Measurements from ENCODE around the gene RICTOR. TPM values are rescaled to one million over a fixed set of nuclear protein-coding genes. Genes with fewer than 3 reads are reported as not detected.

RICTOR gene
- total and polyA plus RNA-seq, 2 donors from 2014 or later, result 3.4 to 43.8 TPM

GRCh38 chr5:38923661-38924451 is 150.3 kb downstream of the RICTOR start:
- H3K9me3 ChIP-seq (ENCODE audit: control insufficient read depth in 2 of 3, insufficient read depth in 1 of 3, low read length in 3 of 3), result no peaks in the 10 kb centered on the region
- no peak overlapping the region for H3K4me3 ChIP-seq (ENCODE audit: low read length in 3 of 3)
- H3K27ac ChIP-seq (ENCODE audit: low read depth in 2 of 2, low read length in 2 of 2), result no peak overlapping the region
- intact Hi-C loops (cut with DNase I), result no loop called here
- H3K4me1 ChIP-seq (ENCODE audit: control insufficient read depth in 2 of 3, insufficient read depth in 2 of 3, low read depth in 1 of 3, low read length in 3 of 3), result no peaks in the 10 kb centered on the region
- DNase-seq (no peak), FAIRE-seq (no peak)
- no peak for TF ChIP-seq CTCF (IDR thresholded peaks at IDR 0.05; ENCODE audit: borderline replicate concordance, extremely low read depth, insufficient read depth)
- no peaks in the 10 kb centered on the region for H3K27me3 ChIP-seq (ENCODE audit: control insufficient read depth, insufficient read depth, low read length)
- H3K9ac ChIP-seq (ENCODE audit: low read length in 3 of 3), result no peak overlapping the region
- peaks cover 0 to 9% (median 2%) of the 10 kb centered on the region in 3 donors for H3K36me3 ChIP-seq (ENCODE audit: control insufficient read depth in 2 of 3, insufficient read depth in 3 of 3, low read length in 3 of 3)

GRCh38 chr5:38922199-38922598 is 152.0 kb downstream of the RICTOR start:
- FAIRE-seq (no peak), DNase-seq (peak in 4 of 5 donors; percentile 43 to 67 (median 51))
- intact Hi-C loops (cut with DNase I), result no loop called here
- Histone ChIP-seq H3K27me3 (ENCODE audit: control insufficient read depth, insufficient read depth, low read length) (no peaks in the 10 kb centered on the region), H3K36me3 (ENCODE audit: control insufficient read depth in 2 of 3, insufficient read depth in 3 of 3, low read length in 3 of 3) (peaks cover 0 to 9% (median 4%) of the 10 kb centered on the region in 3 donors), H3K9ac (ENCODE audit: low read length in 3 of 3) (no peak overlapping the region), H3K4me1 (ENCODE audit: control insufficient read depth in 2 of 3, insufficient read depth in 2 of 3, low read depth in 1 of 3, low read length in 3 of 3) (no peaks in the 10 kb centered on the region), H3K9me3 (ENCODE audit: control insufficient read depth in 2 of 3, insufficient read depth in 1 of 3, low read length in 3 of 3) (no peaks in the 10 kb centered on the region), H3K4me3 (ENCODE audit: low read length in 3 of 3) (no peak overlapping the region), H3K27ac (ENCODE audit: low read depth in 2 of 2, low read length in 2 of 2) (no peak overlapping the region)
- peak; percentile 71 for TF ChIP-seq CTCF (IDR thresholded peaks at IDR 0.05; ENCODE audit: borderline replicate concordance, extremely low read depth, insufficient read depth)

- intact Hi-C loops (cut with DNase I), result no loop called here
- no peaks in the 10 kb centered on the region for H3K27me3 ChIP-seq (ENCODE audit: control insufficient read depth, insufficient read depth, low read length)
- H3K27ac ChIP-seq (ENCODE audit: low read depth in 2 of 2, low read length in 2 of 2), result no peak overlapping the region
- H3K9me3 ChIP-seq (ENCODE audit: control insufficient read depth in 2 of 3, insufficient read depth in 1 of 3, low read length in 3 of 3), result no peaks in the 10 kb centered on the region
- H3K4me1 ChIP-seq (ENCODE audit: control insufficient read depth in 2 of 3, insufficient read depth in 2 of 3, low read depth in 1 of 3, low read length in 3 of 3), result no peaks in the 10 kb centered on the region
- no peak overlapping the region for H3K9ac ChIP-seq (ENCODE audit: low read length in 3 of 3)
- no peak for FAIRE-seq
- peaks cover 0 to 9% (median 4%) of the 10 kb centered on the region in 3 donors for H3K36me3 ChIP-seq (ENCODE audit: control insufficient read depth in 2 of 3, insufficient read depth in 3 of 3, low read length in 3 of 3)
- no peak overlapping the region for H3K4me3 ChIP-seq (ENCODE audit: low read length in 3 of 3)
- peak in 3 of 5 donors; percentile 8 to 25 (median 20) for DNase-seq
- TF ChIP-seq CTCF (IDR thresholded peaks at IDR 0.05; ENCODE audit: borderline replicate concordance, extremely low read depth, insufficient read depth), result no peak
These were observed 153.0 kb downstream of the RICTOR start for GRCh38 chr5:38921174-38921573.
